HUES6 (cell line): ENCODE results near the gene ASCC2.

Source experiments
- H3K27ac ChIP-seq: 2 replicates; pipeline ENCODE4 v1.7.0; 2013; ENCODE audit warnings: low read depth, mild to moderate bottlenecking, low read length, inconsistent platforms
- H3K27me3 ChIP-seq: 2 replicates; pipeline ENCODE4 v1.6.1; 2013; ENCODE audit warnings: low read length; ENCODE audit not compliant: control insufficient read depth, insufficient read depth
- H3K36me3 ChIP-seq: 2 replicates; pipeline ENCODE4 v1.6.1; 2013; ENCODE audit warnings: low read length; ENCODE audit not compliant: control insufficient read depth, insufficient read depth
- H3K4me1 ChIP-seq: 2 replicates; pipeline ENCODE4 v1.6.1; 2013; ENCODE audit warnings: low read length; ENCODE audit not compliant: control insufficient read depth, insufficient read depth
- H3K4me3 ChIP-seq: 2 replicates; pipeline ENCODE4 v1.5.1; 2013; ENCODE audit warnings: low read depth, low read length
- H3K9ac ChIP-seq: one replicate; pipeline ENCODE4 v1.6.1; 2013; ENCODE audit warnings: mild to moderate bottlenecking, low read length
- H3K9me3 ChIP-seq: 2 replicates; pipeline ENCODE4 v1.6.1; 2013; ENCODE audit warnings: low read depth, low read length; ENCODE audit not compliant: control insufficient read depth, insufficient read depth

Gene ASCC2

DNA sequence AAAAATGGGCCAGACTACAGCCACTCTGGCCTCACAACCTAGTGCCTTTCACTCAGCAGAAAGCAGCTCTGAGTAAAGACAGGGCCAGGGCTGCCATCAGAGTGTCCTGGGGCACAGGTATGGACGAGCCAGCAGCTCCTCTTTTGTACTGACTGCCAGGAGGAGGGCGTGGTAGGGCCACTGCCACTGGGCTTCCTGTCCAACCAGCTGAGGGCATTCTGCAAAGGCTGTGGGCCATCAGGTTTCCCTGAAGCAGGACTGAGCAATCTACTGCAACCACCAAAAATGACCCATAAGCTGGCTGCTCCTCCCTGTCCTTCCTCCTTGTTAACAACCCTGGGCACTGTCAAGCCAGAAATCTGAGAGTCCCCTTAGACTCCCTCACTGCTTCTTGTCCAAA lies 33.1 kb downstream of the ASCC2 start:
- H3K36me3 ChIP-seq, result peaks cover 77% of the 10 kb centered on the region
- 0 out of 2 replicates have a peak, but pooled peaks cover 3% of the 10 kb centered on the region for H3K4me1 ChIP-seq

DNA sequence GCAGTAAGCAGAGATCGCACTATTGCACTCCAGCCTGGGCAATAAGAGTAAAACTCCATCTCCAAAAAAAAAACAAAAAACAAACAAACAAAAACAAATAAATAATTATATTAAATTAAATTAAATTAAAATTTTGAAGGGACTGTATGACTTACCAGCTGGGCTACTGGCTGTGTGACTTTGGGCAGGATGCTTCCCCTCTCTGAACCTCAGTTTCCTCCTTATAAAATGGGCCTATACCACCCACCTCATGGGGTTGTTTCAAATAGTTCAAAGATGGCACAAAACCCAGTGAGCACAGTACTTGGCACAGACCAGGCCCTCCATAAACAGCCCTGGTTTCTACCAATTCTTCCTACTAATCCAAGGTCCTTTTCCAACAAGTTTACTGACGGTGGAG lies 34.9 kb downstream of the ASCC2 start:
- no peaks in the 10 kb centered on the region for H3K9me3 ChIP-seq
- H3K36me3 ChIP-seq, result peaks cover 88% of the 10 kb centered on the region
- no peak overlapping the region for H3K9ac ChIP-seq
- 0 out of 2 replicates have a peak, but pooled peaks cover 3% of the 10 kb centered on the region for H3K4me1 ChIP-seq
- H3K27ac ChIP-seq, result no peak overlapping the region
- no peaks in the 10 kb centered on the region for H3K27me3 ChIP-seq
- no peak overlapping the region for H3K4me3 ChIP-seq

More for the DNA sequence above, 33.1 kb downstream of the ASCC2 start:
- Histone ChIP-seq H3K27me3 (no peaks in the 10 kb centered on the region), H3K9me3 (no peaks in the 10 kb centered on the region), H3K4me3 (no peak overlapping the region), H3K27ac (no peak overlapping the region), H3K9ac (no peak overlapping the region)

DNA sequence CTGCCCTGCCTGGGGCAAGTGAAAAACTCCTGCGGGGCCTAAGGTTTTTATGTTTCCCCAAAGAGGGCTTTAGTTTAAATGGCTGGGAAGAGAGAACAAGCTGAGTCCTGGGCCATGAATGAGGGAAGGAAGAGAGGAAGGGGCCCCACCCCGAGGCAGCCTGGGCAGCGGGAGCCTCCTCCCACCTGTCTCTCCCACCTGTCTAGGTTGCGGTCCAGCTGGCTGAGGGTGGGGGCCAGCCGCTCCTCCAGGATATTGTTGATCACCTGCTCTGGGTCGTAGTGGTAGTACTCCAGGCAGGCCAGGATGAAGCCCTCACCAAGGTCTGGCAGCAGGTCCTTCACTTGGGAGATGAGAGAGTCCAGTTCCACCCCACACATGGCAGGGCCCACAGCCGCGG lies 36.3 kb downstream of the ASCC2 start:
- no peak overlapping the region for H3K27ac ChIP-seq

DNA sequence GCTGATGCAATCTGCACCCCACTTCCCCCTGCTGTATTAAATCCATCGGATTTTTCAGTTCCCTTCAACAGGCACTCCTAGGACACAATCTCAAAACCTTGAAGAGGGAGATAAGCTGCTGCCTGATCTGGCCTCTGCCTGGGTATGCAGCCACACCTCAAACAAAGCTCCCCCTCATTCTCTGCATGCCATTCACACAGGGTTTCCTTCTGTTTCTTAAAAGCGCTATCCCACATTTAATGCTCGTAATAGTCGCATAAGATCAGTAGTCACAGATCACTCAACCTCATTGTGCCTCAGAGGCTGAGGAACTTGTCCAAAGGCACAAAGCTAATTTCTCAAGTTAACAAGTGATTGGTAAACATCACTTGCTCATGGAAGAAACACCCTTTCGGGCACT lies 36.9 kb downstream of the ASCC2 start:
- Histone ChIP-seq H3K9me3 (no peaks in the 10 kb centered on the region), H3K27me3 (no peaks in the 10 kb centered on the region), H3K4me1 (0 out of 2 replicates have a peak, but pooled peaks cover 3% of the 10 kb centered on the region), H3K27ac (no peak overlapping the region), H3K9ac (no peak overlapping the region), H3K4me3 (no peak overlapping the region), H3K36me3 (peaks cover 86% of the 10 kb centered on the region)

More for the DNA sequence above, 36.3 kb downstream of the ASCC2 start:
- Histone ChIP-seq H3K4me3 (no peak overlapping the region), H3K9me3 (no peaks in the 10 kb centered on the region), H3K36me3 (peaks cover 86% of the 10 kb centered on the region), H3K4me1 (0 out of 2 replicates have a peak, but pooled peaks cover 3% of the 10 kb centered on the region), H3K27me3 (no peaks in the 10 kb centered on the region), H3K9ac (no peak overlapping the region)

DNA sequence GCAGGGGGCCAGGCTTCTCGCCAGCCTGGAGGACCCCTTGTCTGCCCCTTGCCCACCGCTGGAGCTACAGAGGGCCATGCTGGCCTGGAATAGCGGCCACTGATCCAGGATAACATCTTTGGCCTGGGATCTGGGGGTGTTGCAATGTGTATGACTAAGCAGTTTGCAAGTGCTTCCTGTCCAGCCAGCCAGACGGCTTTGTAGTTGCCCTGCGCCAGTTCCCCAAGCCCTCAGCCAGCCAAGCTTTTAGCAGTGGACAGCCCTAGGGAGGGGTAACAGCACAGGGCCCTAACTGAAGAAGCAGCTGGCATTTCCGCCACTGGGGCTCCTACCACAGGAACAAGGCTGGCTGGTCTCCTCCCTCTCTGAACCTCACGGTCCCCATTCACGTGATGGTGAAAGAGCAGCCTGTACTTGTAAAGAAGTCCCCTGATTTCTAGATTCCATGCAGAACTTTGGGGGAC lies 38.8 kb downstream of the ASCC2 start:
- H3K9ac ChIP-seq, result no peak overlapping the region
- no peaks in the 10 kb centered on the region for H3K27me3 ChIP-seq
- no peaks in the 10 kb centered on the region for H3K9me3 ChIP-seq
- no peak overlapping the region for H3K27ac ChIP-seq
- H3K4me1 ChIP-seq, result 0 out of 2 replicates have a peak, but pooled peaks cover 3% of the 10 kb centered on the region
- peaks cover 75% of the 10 kb centered on the region for H3K36me3 ChIP-seq
- H3K4me3 ChIP-seq, result no peak overlapping the region

DNA sequence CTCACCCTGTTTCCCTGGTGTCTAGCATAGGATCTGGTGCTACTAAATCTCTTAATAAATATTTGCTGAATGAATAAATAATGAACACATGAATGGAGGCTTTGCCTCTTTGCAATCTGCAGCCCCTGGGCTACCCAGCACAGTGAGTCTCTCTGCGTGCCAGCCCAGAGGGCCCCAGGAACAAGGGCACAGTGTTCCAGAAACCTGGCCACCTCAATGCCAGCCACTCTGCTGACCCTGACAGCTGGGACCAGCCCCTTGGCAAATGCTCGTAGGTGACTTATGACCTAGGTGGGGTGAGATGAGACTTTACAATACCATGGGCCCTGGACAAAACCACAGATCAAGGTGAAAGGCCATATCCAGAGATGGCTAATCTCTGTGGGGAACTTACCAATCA lies 39.3 kb downstream of the ASCC2 start:
- Histone ChIP-seq H3K36me3 (peaks cover 71% of the 10 kb centered on the region), H3K27ac (no peak overlapping the region), H3K27me3 (no peaks in the 10 kb centered on the region), H3K4me1 (0 out of 2 replicates have a peak, but pooled peaks cover 3% of the 10 kb centered on the region), H3K9ac (no peak overlapping the region), H3K4me3 (no peak overlapping the region), H3K9me3 (no peaks in the 10 kb centered on the region)

DNA sequence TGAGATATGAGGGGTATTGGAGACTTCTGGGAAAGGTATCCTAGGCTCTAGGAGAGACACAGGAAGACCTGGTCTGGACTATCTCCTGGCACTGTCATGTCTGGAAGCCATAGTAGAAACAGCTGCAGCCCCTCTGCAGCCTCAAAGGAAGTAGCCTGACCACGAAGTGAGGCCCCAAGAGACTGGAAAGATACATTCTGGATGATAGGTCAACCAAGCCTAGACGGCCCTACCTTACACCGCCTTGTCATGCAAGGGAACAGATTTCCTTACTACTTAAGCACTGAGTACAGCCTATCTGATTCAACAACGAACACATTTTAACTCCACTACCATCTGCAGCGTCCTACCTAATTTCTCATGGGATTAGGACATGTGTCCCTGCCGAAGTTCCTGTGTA lies 39.8 kb downstream of the ASCC2 start:
- Histone ChIP-seq H3K27me3 (no peaks in the 10 kb centered on the region), H3K9ac (no peak overlapping the region), H3K4me3 (no peak overlapping the region), H3K27ac (no peak overlapping the region), H3K4me1 (0 out of 2 replicates have a peak, but pooled peaks cover 3% of the 10 kb centered on the region), H3K9me3 (no peaks in the 10 kb centered on the region), H3K36me3 (peaks cover 69% of the 10 kb centered on the region)

DNA sequence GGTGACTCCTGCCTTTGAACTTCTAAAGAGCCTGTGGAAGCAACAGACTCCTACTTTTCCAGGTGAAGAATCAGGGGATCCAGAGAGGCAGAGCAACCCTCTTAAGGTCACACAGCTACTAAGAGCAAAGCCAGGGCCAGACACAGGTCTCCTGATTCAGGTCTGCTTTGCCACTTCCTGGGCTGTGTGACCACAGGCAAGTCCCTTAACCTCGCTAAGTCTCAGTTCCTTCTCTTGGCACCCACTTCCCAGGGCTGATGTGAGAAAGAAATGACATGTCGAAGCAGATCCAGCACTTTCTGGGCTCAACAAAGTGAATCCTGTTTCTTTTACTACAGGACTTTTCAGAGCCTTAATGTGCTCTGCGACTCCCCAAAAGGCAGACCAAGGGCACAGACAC lies 40.7 kb downstream of the ASCC2 start:
- H3K9ac ChIP-seq, result no peak overlapping the region
- no peak overlapping the region for H3K4me3 ChIP-seq
- peaks cover 77% of the 10 kb centered on the region for H3K36me3 ChIP-seq
- H3K27ac ChIP-seq, result no peak overlapping the region
- no peaks in the 10 kb centered on the region for H3K9me3 ChIP-seq
- H3K27me3 ChIP-seq, result no peaks in the 10 kb centered on the region
- H3K4me1 ChIP-seq, result 0 out of 2 replicates have a peak, but pooled peaks cover 3% of the 10 kb centered on the region

DNA sequence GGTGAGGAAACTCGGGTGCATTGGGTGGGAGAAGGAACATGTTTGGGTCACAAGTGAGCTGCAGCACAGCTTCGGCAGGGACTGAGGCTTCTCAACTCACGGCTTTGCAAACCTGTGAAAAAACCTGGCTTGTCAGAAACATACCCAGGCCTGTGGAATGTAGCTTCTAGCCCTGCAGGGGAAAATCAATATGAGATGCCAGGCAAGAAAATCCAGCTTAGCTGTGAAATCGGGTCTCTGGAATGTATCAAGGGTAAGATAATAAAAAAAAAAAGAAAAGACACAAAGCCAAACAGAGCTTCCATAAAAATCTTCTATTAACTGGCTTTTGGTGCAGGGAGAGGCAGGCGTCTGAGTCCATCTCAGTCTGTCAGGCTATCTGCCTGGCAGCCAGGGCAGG lies 42.4 kb downstream of the ASCC2 start:
- Histone ChIP-seq H3K27ac (no peak overlapping the region), H3K27me3 (no peaks in the 10 kb centered on the region), H3K9ac (no peak overlapping the region), H3K4me3 (no peak overlapping the region), H3K9me3 (no peaks in the 10 kb centered on the region), H3K36me3 (peaks cover 75% of the 10 kb centered on the region), H3K4me1 (no peaks in the 10 kb centered on the region)

DNA sequence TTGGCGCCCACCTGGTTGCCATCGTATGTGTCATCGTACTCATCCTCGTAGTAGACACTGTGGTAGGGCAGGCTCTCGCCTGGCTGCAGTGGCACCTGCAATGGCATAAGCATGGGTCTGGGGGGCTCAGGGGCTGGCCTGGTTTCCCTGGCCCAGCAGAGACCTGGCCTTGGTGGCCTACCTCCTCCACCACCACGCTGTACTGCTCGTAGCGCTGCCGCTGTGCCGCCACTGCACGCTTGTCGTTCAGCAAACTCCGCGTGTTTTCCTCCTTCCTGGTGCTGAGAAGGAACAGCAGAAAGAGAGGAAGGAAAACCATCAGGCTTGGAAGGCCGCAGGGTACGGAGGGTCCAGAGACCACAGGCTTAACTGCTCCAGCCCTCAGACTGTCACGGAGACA lies 44.7 kb downstream of the ASCC2 start:
- Histone ChIP-seq H3K4me1 (no peaks in the 10 kb centered on the region), H3K9ac (no peak overlapping the region), H3K4me3 (no peak overlapping the region), H3K9me3 (no peaks in the 10 kb centered on the region), H3K27ac (no peak overlapping the region), H3K27me3 (no peaks in the 10 kb centered on the region), H3K36me3 (peaks cover 75% of the 10 kb centered on the region)

DNA sequence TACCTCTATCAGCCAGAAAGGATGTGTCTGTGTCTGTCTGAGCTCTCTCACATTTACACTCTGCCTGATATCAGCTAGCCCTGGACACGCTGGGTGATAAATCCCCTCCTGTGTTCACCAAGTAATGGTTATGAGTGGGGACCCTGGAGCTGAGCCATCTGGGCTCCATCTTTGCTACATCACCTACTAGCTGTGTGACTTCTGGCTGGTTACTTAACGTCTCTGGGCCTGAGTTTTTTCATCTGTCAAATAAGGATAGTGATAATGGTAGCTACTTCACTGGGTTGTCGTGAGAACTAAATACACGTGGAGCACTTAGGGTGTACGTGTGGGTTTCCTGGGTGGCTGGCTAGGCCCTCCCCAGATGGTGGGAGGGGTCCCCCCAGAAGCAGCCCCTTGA lies 48.0 kb downstream of the ASCC2 start:
- H3K4me1 ChIP-seq, result no peaks in the 10 kb centered on the region
- H3K27me3 ChIP-seq, result no peaks in the 10 kb centered on the region
- no peak overlapping the region for H3K9ac ChIP-seq
- no peak overlapping the region for H3K27ac ChIP-seq
- peaks cover 59% of the 10 kb centered on the region for H3K36me3 ChIP-seq
- no peak overlapping the region for H3K4me3 ChIP-seq
- H3K9me3 ChIP-seq, result no peaks in the 10 kb centered on the region
